ENCODE measurements around the gene HMCN1. TPM values are rescaled to one million over a fixed set of nuclear protein-coding genes. Genes with fewer than 3 reads are reported as not detected.

The HMCN1 gene
- total and polyA plus RNA-seq, 2 experiments from 2014 or later: 1.6 to 8.7 TPM

GRCh38 chr1:186179231-186179630, 445.0 kb downstream of the HMCN1 start (continued):
- no peak for TF ChIP-seq ZNF462 (CRISPR knock-in tag; IDR thresholded peaks at IDR 0.05)
- TF ChIP-seq POLR2AphosphoS5 (IDR thresholded peaks at IDR 0.05; ENCODE audit: low read depth): no peak
- no peak for TF ChIP-seq JUNB (IDR thresholded peaks at IDR 0.05; ENCODE audit: unreplicated experiment)

- no peaks in the 10 kb centered on the region; the same call in 2 of the 3 replicates for H3K9me3 Mint-ChIP-seq
- Histone ChIP-seq H3K4me3 (no peak overlapping the region), H3K36me3 (ENCODE audit: insufficient read depth) (no peaks in the 10 kb centered on the region), H3K27ac (ENCODE audit: low read depth) (no peak overlapping the region), H4K20me1 (replicated peaks; ENCODE audit: insufficient read depth) (no peaks in the 10 kb centered on the region), H2AFZ (no peak overlapping the region), H3K9me2 (ENCODE audit: insufficient read depth) (no peaks in the 10 kb centered on the region), H3K27me3 (ENCODE audit: insufficient read depth) (no peaks in the 10 kb centered on the region), H3K4me2 (no peak overlapping the region), H3K79me2 (replicated peaks; ENCODE audit: insufficient read depth) (no peaks in the 10 kb centered on the region), H3K4me1 (ENCODE audit: insufficient read depth) (no peaks in the 10 kb centered on the region), H3F3A (replicated peaks; ENCODE audit: low read depth) (no peaks in the 10 kb centered on the region)
- DNase-seq (ENCODE audit: low spot score) (no peak), ATAC-seq (no peak)
- no peak overlapping the region for H3K4me3 Mint-ChIP-seq
- H3K27ac Mint-ChIP-seq: no peak overlapping the region
- no peaks in the 10 kb centered on the region for H3K27me3 Mint-ChIP-seq (ENCODE audit: insufficient read depth, low read depth, poor library complexity)
- no peaks in the 10 kb centered on the region for H3K4me1 Mint-ChIP-seq
- no peaks in the 10 kb centered on the region for H3K36me3 Mint-ChIP-seq (ENCODE audit: low read depth)
- TF ChIP-seq JUNB (IDR thresholded peaks at IDR 0.05; ENCODE audit: unreplicated experiment) (no peak), CTCF (conservative IDR thresholded peaks at IDR 0.05; ENCODE audit: low read depth in 2 of 2) (no peak), ZNF462 (CRISPR knock-in tag; IDR thresholded peaks at IDR 0.05) (no peak), ZNF114 (CRISPR knock-in tag; IDR thresholded peaks at IDR 0.05) (no peak), ETS1 (IDR thresholded peaks at IDR 0.05) (no peak)
These were observed 449.0 kb downstream of the HMCN1 start for GRCh38 chr1:186183219-186183618.
